Thyroid gland (tissue), 4 donors: Measurements from ENCODE around the gene HAUS1. TPM values are rescaled to one million over a fixed set of nuclear protein-coding genes. Genes with fewer than 3 reads are reported as not detected.

Experiments
- DNase-seq, 2 donors: peaks; one replicate each; pipeline ENCODE4 v3.0.0-alpha.2; 2019
- H3K27ac ChIP-seq, 3 donors: fragments of 200-600 bp; sonication (generic); 1 replicate in 2 of 3; 2 replicates in 1 of 3; pipeline ENCODE4 v1.5.1; 2016 to 2019; ENCODE audit warnings: mild to moderate bottlenecking in 1 of 3, moderate library complexity in 1 of 3
- H3K27me3 ChIP-seq: fragments of 200-600 bp; sonication (generic); one replicate; pipeline ENCODE4 v1.5.1; 2019
- H3K36me3 ChIP-seq, 2 donors: fragments of 200-600 bp; sonication (generic); one replicate each; pipeline ENCODE4 v1.5.1; 2016 to 2019
- H3K4me1 ChIP-seq, 2 donors: fragments of 200-600 bp; sonication (generic); one replicate each; pipeline ENCODE4 v1.5.1; 2017 to 2019
- H3K4me3 ChIP-seq, 3 donors: fragments of 200-600 bp; sonication (generic); replicated peaks in 1 of 3; 1 replicate in 2 of 3; 2 replicates in 1 of 3; pipeline ENCODE4 v1.5.1; 2016; ENCODE audit warnings: mild to moderate bottlenecking in 1 of 3
- H3K9me3 ChIP-seq: fragments of 200-600 bp; sonication (generic); one replicate; pipeline ENCODE4 v1.5.1; 2017
- CTCF ChIP-seq, 6 experiments: fragments of 200-600 bp in 3 of 6; fragments of 450-650 bp in 3 of 6; sonication (generic) in 3 of 6; IDR thresholded peaks; one replicate each; pipeline ENCODE4 v1.5.1; 2016 to 2019; ENCODE audit warnings: antibody characterized with exemption in 6 of 6, mild to moderate bottlenecking in 2 of 6, inconsistent platforms in 1 of 6, moderate library complexity in 1 of 6
- POLR2A ChIP-seq, 2 donors: fragments of 450-650 bp; IDR thresholded peaks; one replicate each; pipeline ENCODE4 v1.6.1; 2017; ENCODE audit warnings: antibody characterized with exemption in 2 of 2, mild to moderate bottlenecking in 2 of 2, moderate library complexity in 1 of 2
- WGBS, 2 donors: methylation state at CpG; one replicate each; pipeline ENCODE4 v1.1.5; 2017; 5-methylcytosine and 5-hydroxymethylcytosine counted together
- intact Hi-C: fragments of 100-400 bp; cut with DNase I; formaldehyde crosslinking; loops from one replicate; pipeline ENCODE4 v1.15.1; 2023
- total RNA-seq, 4 donors: library from RNA; depleted of rRNA; stranded (reverse); fragments of >200 nt; gene quantifications; one replicate each; pipeline ENCODE4 v1.2.3, GENCODE V29; 2016

Gene HAUS1
- total RNA-seq, result 10 to 100 TPM; 15.6 to 32.2 (median 20.0) TPM

- DNase-seq, result peak; percentile 92 to 94
- intact Hi-C loops, result no loop called here
- Histone ChIP-seq H3K4me3 (peak within 1 kb of the TSS; percentile 37 to 65 (median 55)), H3K27me3 (no peaks in the 10 kb centered on the region), H3K27ac (peak within 1 kb of the TSS; percentile 38 to 75 (median 64)), H3K36me3 (no peaks in the 10 kb centered on the region), H3K9me3 (no peaks in the 10 kb centered on the region), H3K4me1 (peaks cover 0 to 5% of the 10 kb centered on the region in 2 donors)
- 0% methylated on average over 33 to 56 of the region's 57 CpGs for WGBS, 2 donors
- no peak for TF ChIP-seq CTCF (IDR thresholded peaks at IDR 0.05)
- TF ChIP-seq POLR2A (IDR thresholded peaks at IDR 0.05), result peak in 1 of 2 donors; percentile 81
Observed at GRCh38 chr18:46104128-46104911, at the start of gene HAUS1. HAUS1 (plus strand) TSS chr18:46104385; CDS start chr18:46104412, 27 bp downstream.

- H3K36me3 ChIP-seq, result no peaks in the 10 kb centered on the region
- TF ChIP-seq CTCF (IDR thresholded peaks at IDR 0.05), result no peak
- TF ChIP-seq POLR2A (IDR thresholded peaks at IDR 0.05), result no peak
- WGBS, 2 donors, result 82 to 85% methylated on average over 6 of the region's 6 CpGs
- no peaks in the 10 kb centered on the region for H3K27me3 ChIP-seq
- no peaks in the 10 kb centered on the region for H3K4me1 ChIP-seq
- no peak for DNase-seq
- intact Hi-C loops, result no loop called here
- H3K9me3 ChIP-seq, result no peaks in the 10 kb centered on the region
- no peak overlapping the region for H3K27ac ChIP-seq
- H3K4me3 ChIP-seq, result no peak overlapping the region
Observed at GRCh38 chr18:46054956-46055837, 49.0 kb upstream of the HAUS1 start.

- TF ChIP-seq POLR2A (IDR thresholded peaks at IDR 0.05), result no peak
- no peak for TF ChIP-seq CTCF (IDR thresholded peaks at IDR 0.05)
- DNase-seq, result no peak
- WGBS, 2 donors, result 69 to 74% methylated on average over 4 of the region's 4 CpGs
- intact Hi-C loops, result no loop called here
- H3K9me3 ChIP-seq, result no peaks in the 10 kb centered on the region
- H3K27me3 ChIP-seq, result no peaks in the 10 kb centered on the region
- no peaks in the 10 kb centered on the region for H3K4me1 ChIP-seq
- H3K27ac ChIP-seq, result no peak overlapping the region
- no peaks in the 10 kb centered on the region for H3K36me3 ChIP-seq
- H3K4me3 ChIP-seq, result no peak overlapping the region
Observed at GRCh38 chr18:46055838-46056230, 48.4 kb upstream of the HAUS1 start.

GRCh38 chr18:46060359-46060841 is 43.8 kb upstream of the HAUS1 start:
- Histone ChIP-seq H3K27ac (no peak overlapping the region), H3K36me3 (no peaks in the 10 kb centered on the region), H3K4me1 (no peaks in the 10 kb centered on the region), H3K27me3 (no peaks in the 10 kb centered on the region), H3K9me3 (no peaks in the 10 kb centered on the region), H3K4me3 (no peak overlapping the region)
- no peak for DNase-seq
- intact Hi-C loops, result no loop called here
- WGBS, 2 donors, result 91 to 92% methylated on average over 3 of the region's 3 CpGs
- TF ChIP-seq POLR2A (IDR thresholded peaks at IDR 0.05) (no peak), CTCF (IDR thresholded peaks at IDR 0.05) (no peak)
